ENCODE results near the gene AFMID.

The AFMID gene

DNA sequence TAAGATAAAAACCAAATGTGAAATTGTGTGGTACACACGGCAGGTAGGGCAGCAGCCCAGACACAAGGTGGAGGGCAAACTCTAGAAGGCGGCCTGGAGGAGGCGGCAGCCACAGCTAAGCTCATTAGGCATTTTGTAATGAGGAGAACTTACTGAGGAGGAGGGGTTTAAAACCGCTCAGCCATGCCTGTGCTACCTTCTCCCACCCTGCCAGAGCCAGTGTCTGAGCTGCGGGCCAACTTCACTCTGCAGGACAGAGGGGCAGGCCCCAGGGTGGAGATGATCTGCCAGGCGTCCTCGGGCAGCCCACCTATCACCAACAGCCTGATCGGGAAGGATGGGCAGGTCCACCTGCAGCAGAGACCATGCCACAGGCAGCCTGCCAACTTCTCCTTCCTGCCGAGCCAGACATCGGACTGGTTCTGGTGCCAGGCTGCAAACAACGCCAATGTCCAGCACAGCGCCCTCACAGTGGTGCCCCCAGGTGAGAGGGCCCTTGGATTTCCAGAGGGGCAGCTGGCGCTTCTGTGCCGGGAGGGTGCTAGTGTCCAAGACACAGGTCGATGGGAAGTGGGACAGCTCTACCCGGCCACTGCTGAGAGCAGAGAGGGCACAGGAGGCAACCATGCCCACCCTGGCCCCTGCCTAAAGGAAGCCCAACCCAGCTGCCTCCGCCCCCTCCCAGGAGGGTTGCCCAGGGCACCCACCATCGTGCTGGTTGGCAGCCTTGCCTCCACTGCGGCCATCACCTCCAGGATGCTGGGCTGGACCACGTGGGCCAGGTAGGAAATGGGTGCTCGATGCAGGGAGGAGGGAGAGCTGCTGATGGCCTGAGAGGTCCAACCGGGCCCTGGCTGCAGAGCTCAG is 23.0 kb upstream of the AFMID start:
- H3K9me3 ChIP-seq (ENCODE audit: control insufficient read depth, insufficient read depth, low read depth, low read length): no peaks in the 10 kb centered on the region
- ChIA-PET CTCF (interaction anchor here (0.6 to 2.2 kb wide), 2 partner anchors 12 to 51 kb away, joined by 3 to 11 read pairs; no protein-coding TSS in a partner anchor), POLR2A (interaction anchor here (1.3 to 1.6 kb wide), 2 partner anchors 22 to 34 kb away, joined by 3 read pairs; partner anchors contain the start of gene TMC8)
- H3K4me1 ChIP-seq (ENCODE audit: control insufficient read depth, insufficient read depth, low read length): no peaks in the 10 kb centered on the region
- TF ChIP-seq, protein P1, sequence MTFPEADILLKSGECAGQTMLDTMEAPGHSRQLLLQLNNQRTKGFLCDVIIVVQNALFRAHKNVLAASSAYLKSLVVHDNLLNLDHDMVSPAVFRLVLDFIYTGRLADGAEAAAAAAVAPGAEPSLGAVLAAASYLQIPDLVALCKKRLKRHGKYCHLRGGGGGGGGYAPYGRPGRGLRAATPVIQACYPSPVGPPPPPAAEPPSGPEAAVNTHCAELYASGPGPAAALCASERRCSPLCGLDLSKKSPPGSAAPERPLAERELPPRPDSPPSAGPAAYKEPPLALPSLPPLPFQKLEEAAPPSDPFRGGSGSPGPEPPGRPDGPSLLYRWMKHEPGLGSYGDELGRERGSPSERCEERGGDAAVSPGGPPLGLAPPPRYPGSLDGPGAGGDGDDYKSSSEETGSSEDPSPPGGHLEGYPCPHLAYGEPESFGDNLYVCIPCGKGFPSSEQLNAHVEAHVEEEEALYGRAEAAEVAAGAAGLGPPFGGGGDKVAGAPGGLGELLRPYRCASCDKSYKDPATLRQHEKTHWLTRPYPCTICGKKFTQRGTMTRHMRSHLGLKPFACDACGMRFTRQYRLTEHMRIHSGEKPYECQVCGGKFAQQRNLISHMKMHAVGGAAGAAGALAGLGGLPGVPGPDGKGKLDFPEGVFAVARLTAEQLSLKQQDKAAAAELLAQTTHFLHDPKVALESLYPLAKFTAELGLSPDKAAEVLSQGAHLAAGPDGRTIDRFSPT (tag by site-specific recombination; IDR thresholded peaks at IDR 0.05): 0 out of 2 replicates have a peak, but pooled peaks have one; percentile 35
- TF ChIP-seq ZNF114 (tag by site-specific recombination; IDR thresholded peaks at IDR 0.05) (no peak), ZNF132 (tag by site-specific recombination; IDR thresholded peaks at IDR 0.05; ENCODE audit: borderline replicate concordance) (no peak), ZNF350 (tag by site-specific recombination; IDR thresholded peaks at IDR 0.05) (no peak), ZNF548 (tag by site-specific recombination; IDR thresholded peaks at IDR 0.05) (no peak), ZNF239 (tag by site-specific recombination; IDR thresholded peaks at IDR 0.05) (no peak), ZNF518A (tag by site-specific recombination; conservative IDR thresholded peaks at IDR 0.05; ENCODE audit: low read depth) (no peak), ZNF223 (tag by site-specific recombination; IDR thresholded peaks at IDR 0.05) (0 out of 2 replicates have a peak, but pooled peaks have one; percentile 58), ZNF274 (IDR thresholded peaks at IDR 0.05; ENCODE audit: low read length) (no peak), ZNF274 (tag by site-specific recombination; IDR thresholded peaks at IDR 0.05; ENCODE audit: borderline replicate concordance) (no peak)
- TF ChIP-seq, protein P2, sequence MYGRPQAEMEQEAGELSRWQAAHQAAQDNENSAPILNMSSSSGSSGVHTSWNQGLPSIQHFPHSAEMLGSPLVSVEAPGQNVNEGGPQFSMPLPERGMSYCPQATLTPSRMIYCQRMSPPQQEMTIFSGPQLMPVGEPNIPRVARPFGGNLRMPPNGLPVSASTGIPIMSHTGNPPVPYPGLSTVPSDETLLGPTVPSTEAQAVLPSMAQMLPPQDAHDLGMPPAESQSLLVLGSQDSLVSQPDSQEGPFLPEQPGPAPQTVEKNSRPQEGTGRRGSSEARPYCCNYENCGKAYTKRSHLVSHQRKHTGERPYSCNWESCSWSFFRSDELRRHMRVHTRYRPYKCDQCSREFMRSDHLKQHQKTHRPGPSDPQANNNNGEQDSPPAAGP (tag by site-specific recombination; IDR thresholded peaks at IDR 0.05): no peak
- TF ChIP-seq, protein P3, sequence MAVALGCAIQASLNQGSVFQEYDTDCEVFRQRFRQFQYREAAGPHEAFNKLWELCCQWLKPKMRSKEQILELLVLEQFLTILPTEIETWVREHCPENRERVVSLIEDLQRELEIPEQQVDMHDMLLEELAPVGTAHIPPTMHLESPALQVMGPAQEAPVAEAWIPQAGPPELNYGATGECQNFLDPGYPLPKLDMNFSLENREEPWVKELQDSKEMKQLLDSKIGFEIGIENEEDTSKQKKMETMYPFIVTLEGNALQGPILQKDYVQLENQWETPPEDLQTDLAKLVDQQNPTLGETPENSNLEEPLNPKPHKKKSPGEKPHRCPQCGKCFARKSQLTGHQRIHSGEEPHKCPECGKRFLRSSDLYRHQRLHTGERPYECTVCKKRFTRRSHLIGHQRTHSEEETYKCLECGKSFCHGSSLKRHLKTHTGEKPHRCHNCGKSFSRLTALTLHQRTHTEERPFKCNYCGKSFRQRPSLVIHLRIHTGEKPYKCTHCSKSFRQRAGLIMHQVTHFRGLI (tag by site-specific recombination; IDR thresholded peaks at IDR 0.05): no peak
- no peak overlapping the region for H3K27ac ChIP-seq (ENCODE audit: extremely low read depth, low read depth, low read length)
- no peaks in the 10 kb centered on the region for H3K36me3 ChIP-seq (ENCODE audit: control insufficient read depth in 2 of 2, insufficient read depth in 1 of 2, low read length in 2 of 2)
- H3K4me3 ChIP-seq (ENCODE audit: low read depth, low read length): no peak overlapping the region
